ENCODE data around the gene SLC2A9. TPM values are rescaled to one million over a fixed set of nuclear protein-coding genes. Genes with fewer than 3 reads are reported as not detected.
"Not testable (repeated sequence)": the region's sequence is repeated elsewhere in the genome, so short reads cannot be mapped to it uniquely, and the experiment has no call there.

Gene SLC2A9
- total RNA-seq, 1 donor from 2014 or later: 3.2 TPM

DNA sequence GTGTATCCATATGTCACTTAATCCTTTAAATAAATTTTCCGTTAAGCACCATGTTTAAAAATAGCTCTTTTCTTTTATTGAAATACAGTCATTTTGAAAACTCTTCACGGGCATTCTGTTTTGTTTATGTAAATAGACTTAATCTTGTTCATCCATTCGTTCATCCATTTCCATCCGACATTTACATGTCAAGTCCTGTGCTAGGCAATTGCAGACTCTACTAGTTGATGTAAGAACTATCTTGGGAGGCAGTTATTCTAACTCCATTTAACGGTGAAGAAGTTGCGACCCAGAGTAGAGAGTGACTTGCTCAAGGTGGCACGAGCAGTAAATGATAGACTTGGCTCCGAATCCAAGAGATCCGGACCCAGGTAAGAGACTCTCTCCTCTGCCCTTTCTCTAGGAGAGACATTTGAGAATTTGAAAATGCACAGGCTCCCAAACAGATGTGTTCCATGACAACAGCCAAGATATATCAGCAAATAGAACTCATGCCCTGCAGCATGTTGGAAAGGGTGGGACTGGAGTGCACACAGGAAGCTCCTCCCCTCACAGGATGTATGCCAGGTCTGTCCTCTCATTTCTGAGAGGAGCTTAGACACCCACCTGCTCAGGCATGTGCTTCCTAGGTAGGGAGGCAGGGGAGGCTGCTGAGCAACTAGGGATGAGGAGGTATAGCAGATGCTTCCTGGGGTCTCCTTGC lies 175.4 kb downstream of the SLC2A9 start:
- intact Hi-C loops (cut with micrococcal nuclease): no loop called here

GRCh38 chr4:9841072-9841471 lies 180.2 kb downstream of the SLC2A9 start:
- intact Hi-C loops (cut with micrococcal nuclease): no loop called here

- intact Hi-C loops (cut with micrococcal nuclease): no loop called here
These were observed 185.9 kb downstream of the SLC2A9 start for GRCh38 chr4:9835430-9835829.

GRCh38 chr4:9833421-9833820 lies 187.9 kb downstream of the SLC2A9 start:
- intact Hi-C loops (cut with micrococcal nuclease): no loop called here

GRCh38 chr4:9832640-9833039 lies 188.7 kb downstream of the SLC2A9 start:
- intact Hi-C loops (cut with micrococcal nuclease): no loop called here

GRCh38 chr4:9826551-9826950 lies 194.7 kb downstream of the SLC2A9 start:
- intact Hi-C loops (cut with micrococcal nuclease): loop anchor here (5.0 kb wide), 1 partner anchor 64 kb away; no protein-coding TSS in a partner anchor

DNA sequence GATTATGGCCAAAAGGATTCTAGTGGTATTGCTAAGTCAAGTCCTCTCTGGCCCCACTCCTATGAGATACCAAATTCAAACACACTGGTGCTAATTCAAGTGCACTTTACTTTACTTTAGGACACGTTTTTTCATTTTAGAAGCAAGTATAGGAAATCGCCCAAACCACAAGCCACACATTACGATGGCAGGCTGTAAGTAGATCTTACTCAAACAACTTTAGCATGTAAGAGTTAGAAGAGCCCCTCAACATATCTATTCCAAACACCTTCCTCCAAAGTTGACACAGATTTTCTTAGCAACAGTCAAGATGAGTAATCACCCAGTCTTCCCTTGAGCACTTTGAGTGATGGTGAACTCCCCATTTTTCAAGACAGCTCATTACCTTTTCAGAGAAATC lies 196.2 kb downstream of the SLC2A9 start:
- intact Hi-C loops (cut with micrococcal nuclease): loop anchor here (1.0 to 5.0 kb wide), 3 partner anchors 63 to 194 kb away; no protein-coding TSS in a partner anchor

DNA sequence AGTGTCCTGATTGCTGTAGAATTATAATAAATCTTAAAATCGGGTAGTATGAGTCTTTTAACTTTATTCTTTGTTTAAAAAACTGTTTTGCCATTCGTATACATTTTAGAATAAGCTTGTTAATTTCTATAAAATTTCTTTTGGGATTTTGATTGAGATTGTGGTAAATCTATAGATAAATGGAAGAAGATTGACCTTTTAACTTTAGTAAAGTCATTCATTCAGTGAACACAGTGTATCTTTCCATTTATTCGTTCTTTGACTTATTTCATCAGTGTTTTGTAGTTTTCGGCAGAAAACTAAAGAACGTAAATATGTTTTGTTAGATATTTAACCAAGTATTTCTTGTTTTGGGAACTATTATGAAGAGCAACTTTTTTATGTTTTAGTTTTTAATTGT lies 201.0 kb downstream of the SLC2A9 start:
- intact Hi-C loops (cut with micrococcal nuclease): no loop called here

- intact Hi-C loops (cut with micrococcal nuclease): no loop called here
These were observed 205.0 kb downstream of the SLC2A9 start for GRCh38 chr4:9816285-9816684.

- intact Hi-C loops (cut with micrococcal nuclease): no loop called here
These were observed 208.6 kb downstream of the SLC2A9 start for GRCh38 chr4:9812501-9813340.

GRCh38 chr4:9811806-9812205 lies 209.5 kb downstream of the SLC2A9 start:
- intact Hi-C loops (cut with micrococcal nuclease): no loop called here

DNA sequence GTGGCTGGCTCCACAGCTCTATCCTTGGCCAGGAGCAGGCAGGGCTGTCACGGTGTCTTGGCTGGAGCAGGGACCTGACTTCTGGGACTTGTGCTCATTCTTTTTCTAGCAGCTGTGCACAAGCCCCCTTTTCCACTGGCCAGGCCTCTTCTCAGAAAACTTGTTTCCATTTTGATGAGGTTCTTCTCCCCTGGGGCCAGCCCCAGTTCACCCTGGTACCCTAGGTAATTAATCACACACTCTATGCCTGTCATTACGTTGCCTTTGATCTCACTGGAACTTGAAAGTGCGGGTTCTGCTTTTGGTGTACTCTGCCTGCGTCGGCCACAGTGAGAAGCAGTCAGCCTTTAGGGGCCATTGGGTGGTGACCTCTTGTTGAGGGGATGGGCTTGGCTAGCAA lies 213.2 kb downstream of the SLC2A9 start:
- intact Hi-C loops (cut with micrococcal nuclease): no loop called here

DNA sequence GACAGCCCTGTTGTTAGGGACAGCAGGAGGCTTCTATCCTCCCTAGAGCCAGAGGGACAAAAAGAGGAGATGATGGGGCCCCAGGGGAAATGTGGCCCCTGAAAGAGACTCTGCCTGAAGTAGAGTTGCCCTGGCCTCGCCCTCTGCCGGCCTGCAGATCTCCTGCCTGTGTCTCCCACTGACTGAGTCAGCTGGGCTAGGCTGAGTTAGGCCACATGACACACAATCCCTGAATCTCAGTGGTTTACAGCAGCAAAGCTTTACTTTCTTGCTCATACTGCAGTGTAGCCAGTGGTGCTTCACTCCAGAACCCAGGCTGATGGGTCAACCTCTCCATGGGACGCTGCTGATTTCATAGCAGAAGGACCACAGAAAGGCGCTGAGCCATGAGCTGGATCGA lies 216.4 kb downstream of the SLC2A9 start:
- intact Hi-C loops (cut with micrococcal nuclease): no loop called here

DNA sequence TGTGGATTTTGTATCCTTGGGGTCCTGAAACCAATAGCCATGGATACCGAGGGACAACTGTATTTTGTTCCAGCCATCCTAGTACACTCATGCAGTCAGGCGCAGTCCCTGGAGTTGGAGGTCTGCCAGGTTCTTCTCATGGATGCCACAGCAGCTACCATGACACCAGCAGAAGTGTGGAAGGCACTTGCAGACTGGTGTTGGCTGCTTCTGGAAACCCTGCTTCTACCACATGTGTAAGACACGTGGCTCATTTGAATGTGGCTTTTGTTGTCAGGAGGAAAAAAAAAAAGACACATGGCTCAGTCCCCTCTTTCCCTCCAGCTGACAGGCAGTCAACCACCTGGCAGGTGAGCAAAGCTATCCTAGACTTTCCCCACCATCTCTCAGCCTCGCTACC lies 220.4 kb downstream of the SLC2A9 start:
- intact Hi-C loops (cut with micrococcal nuclease): no loop called here

- intact Hi-C loops (cut with micrococcal nuclease): not testable (repeated sequence)
These were observed 224.7 kb downstream of the SLC2A9 start for GRCh38 chr4:9796641-9797040.

DNA sequence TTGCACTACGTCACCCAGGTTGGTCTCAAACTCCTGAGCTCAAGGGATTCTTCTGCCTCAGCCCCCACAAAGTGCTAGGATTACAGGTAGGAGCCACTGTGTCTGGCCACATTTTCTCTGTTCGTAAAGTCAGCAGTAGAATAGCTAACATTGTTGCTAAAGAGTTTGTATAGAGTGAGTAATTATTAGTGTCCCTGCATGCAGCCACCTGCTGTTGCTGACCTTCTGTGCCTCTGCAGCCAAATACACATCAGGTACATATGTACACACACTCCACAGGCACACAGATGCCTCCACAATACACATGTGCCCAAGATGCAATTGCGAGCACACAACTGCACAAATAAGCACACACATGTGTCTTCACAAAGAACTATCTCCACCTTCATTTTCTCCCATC lies 228.9 kb downstream of the SLC2A9 start:
- intact Hi-C loops (cut with micrococcal nuclease): no loop called here

DNA sequence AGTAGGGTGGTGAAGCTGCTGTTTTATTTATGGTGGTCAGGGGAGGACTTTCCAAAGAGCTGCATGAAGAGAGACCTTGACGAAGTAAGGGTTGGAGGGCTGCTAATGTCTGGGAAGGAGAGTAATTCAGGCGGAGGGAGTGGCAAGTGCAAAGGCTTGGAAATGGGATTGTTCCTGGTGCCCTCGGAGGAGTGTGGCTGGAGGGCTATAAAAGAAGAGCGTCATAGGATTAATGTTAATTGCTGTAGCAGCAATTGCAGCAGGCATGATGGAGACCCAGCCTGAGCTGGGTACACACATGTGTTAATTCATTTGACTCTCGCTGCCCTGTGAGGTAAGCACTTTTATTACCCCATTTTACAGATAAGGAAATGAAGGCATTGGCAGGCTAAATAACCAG lies 235.4 kb downstream of the SLC2A9 start:
- intact Hi-C loops (cut with micrococcal nuclease): not testable (repeated sequence)

- intact Hi-C loops (cut with micrococcal nuclease): no loop called here
These were observed 239.2 kb downstream of the SLC2A9 start for GRCh38 chr4:9782136-9782436.

DNA sequence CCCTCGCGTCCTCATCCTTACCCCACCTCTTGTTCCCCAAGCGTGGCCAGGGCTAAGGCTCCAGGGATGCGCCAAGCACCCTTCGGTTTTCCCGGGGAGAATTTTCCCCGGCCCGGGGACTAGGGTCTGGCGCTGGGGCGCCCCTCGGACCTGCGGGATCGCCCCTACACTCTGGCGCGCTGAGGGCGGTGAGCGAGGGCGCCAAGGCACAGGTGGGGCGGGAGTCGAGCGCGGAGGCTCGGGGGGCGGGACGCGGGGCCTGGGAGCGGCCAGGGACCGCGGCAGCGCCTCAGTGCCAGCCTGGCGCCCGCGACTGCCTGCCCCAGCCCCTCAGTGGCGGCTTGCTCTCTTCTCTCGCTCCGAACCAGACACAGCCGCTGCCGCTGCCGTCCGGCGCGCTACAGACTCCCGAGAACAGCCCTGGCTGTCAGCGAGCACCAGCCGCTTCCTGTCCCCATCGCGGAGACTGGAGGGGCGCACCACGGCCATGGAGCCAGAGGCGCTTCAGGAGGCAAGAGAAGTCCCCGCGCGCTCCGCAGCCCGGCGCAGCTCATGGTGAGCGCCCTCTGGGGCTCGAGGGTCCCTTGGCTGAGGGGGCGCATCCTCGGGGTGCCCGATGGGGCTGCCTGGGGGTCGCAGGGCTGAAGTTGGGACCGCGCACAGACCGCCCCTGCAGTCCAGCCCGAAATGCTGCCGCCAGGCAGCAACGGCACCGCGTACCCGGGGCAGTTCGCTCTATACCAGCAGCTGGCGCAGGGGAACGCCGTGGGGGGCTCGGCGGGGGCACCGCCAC lies 239.8 kb downstream of the SLC2A9 start, which contains the start of gene DRD5:
TSS of gene DRD5 (plus strand) at position 292 of the 793 bp plus-strand sequence. CDS start at position 688, 396 bp downstream.
- intact Hi-C loops (cut with micrococcal nuclease): no loop called here
